NCI-H460 (cell line): ENCODE results near the gene LMCD1. TPM values are rescaled to one million over a fixed set of nuclear protein-coding genes. Genes with fewer than 3 reads are reported as not detected.

ENCODE experiments used
- DNase-seq: peaks from one replicate; pipeline ENCODE4 v3.0.0-alpha.2; 2016; ENCODE audit warnings: low read depth; ENCODE audit errors: extremely low read depth
- total RNA-seq: library from RNA; depleted of rRNA; stranded (reverse); fragments of >200 nt; shearing (Covaris generic); gene quantifications from 2 replicates; pipeline ENCODE4 v1.2.3, GENCODE V29; 2014; rRNA removed

The LMCD1 gene
- total RNA-seq, 1 experiment from 2014 or later: 5.7 TPM

- no peak for DNase-seq
Measured at GRCh38 chr3:8608041-8608790, 106.6 kb downstream of the LMCD1 start.

- DNase-seq: no peak
Measured at GRCh38 chr3:8608791-8609467, 107.3 kb downstream of the LMCD1 start.

- no peak for DNase-seq
Measured at GRCh38 chr3:8610951-8611350, 109.3 kb downstream of the LMCD1 start.

- no peak for DNase-seq
Measured at GRCh38 chr3:8617921-8618320, 116.3 kb downstream of the LMCD1 start.

GRCh38 chr3:8618950-8619349, 117.3 kb downstream of the LMCD1 start:
- DNase-seq: no peak

GRCh38 chr3:8619548-8619947, 117.9 kb downstream of the LMCD1 start:
- DNase-seq: no peak

GRCh38 chr3:8621141-8621540, 119.5 kb downstream of the LMCD1 start:
- no peak for DNase-seq

- DNase-seq: no peak
Measured at GRCh38 chr3:8621872-8622271, 120.2 kb downstream of the LMCD1 start.

GRCh38 chr3:8622873-8623691, 121.5 kb downstream of the LMCD1 start:
- DNase-seq: peak; percentile 53

- DNase-seq: no peak
Measured at GRCh38 chr3:8623741-8624140, 122.1 kb downstream of the LMCD1 start.

Other genes starting within 250 kb of the LMCD1 start
- gene SSUH2, start 143.0 kb downstream of the LMCD1 start, total RNA-seq: 0.20 and 0.27 TPM in 2 replicates
- gene CAV3, start 232.0 kb downstream of the LMCD1 start, total RNA-seq: not detected in 2 replicates